Hepatocyte (in vitro differentiated cells): ENCODE results near the gene CDC42BPB. TPM values are rescaled to one million over a fixed set of nuclear protein-coding genes. Genes with fewer than 3 reads are reported as not detected.

Experiments
- polyA plus RNA-seq: library from polyadenylated mRNA; unstranded; fragments of >200 nt; fragmentation: Nextera tagmentation; extraction: Ambion mirVana; gene quantifications from 2 replicates; pipeline ENCODE4 v1.2.1, GENCODE V29; 2016
- total RNA-seq: library from RNA; depleted of rRNA; stranded (reverse); fragments of >200 nt; gene quantifications from 2 replicates; pipeline ENCODE4 v1.2.3, GENCODE V29; 2014

Gene CDC42BPB
- total and polyA plus RNA-seq, 2 experiments from 2014 or later = 10.2 to 60.6 TPM

Other genes with a start within 250 kb of the CDC42BPB start
- 157 and 169 TPM in 2 replicates for gene AMN, start 134.9 kb downstream of the CDC42BPB start, total RNA-seq
- 217 and 247 TPM in 2 replicates for gene AMN, start 134.9 kb downstream of the CDC42BPB start, polyA plus RNA-seq
- gene LBHD2, start 26.7 kb upstream of the CDC42BPB start, total RNA-seq = not detected in 2 replicates
- 0.21 TPM in 1 of 2 replicates, not detected in the other for gene LBHD2, start 26.7 kb upstream of the CDC42BPB start, polyA plus RNA-seq
- gene EXOC3L4, start 37.2 kb upstream of the CDC42BPB start, total RNA-seq = 12.4 and 35.3 TPM in 2 replicates
- 31.0 and 40.3 TPM in 2 replicates for gene EXOC3L4, start 37.2 kb upstream of the CDC42BPB start, polyA plus RNA-seq
- 14.0 and 16.0 TPM in 2 replicates for gene TNFAIP2, start 65.9 kb upstream of the CDC42BPB start, total RNA-seq
- 14.2 and 28.2 TPM in 2 replicates for gene TNFAIP2, start 65.9 kb upstream of the CDC42BPB start, polyA plus RNA-seq